HCEC 1CT (cell line): ENCODE measurements around the gene BRAT1.

Source experiments
- DNase-seq: peaks from one replicate; pipeline ENCODE4 v3.0.0-alpha.2; 2017

The BRAT1 gene

GRCh38 chr7:2509298-2509906 is 45.9 kb downstream of the BRAT1 start:
- DNase-seq = no peak

GRCh38 chr7:2508327-2509215 is 46.8 kb downstream of the BRAT1 start:
- DNase-seq = no peak

GRCh38 chr7:2507917-2508306 is 47.4 kb downstream of the BRAT1 start:
- no peak for DNase-seq

- DNase-seq = no peak
Measured at GRCh38 chr7:2507208-2507916, 48.0 kb downstream of the BRAT1 start.

- DNase-seq = no peak
Measured at GRCh38 chr7:2505401-2505800, 49.9 kb downstream of the BRAT1 start.

GRCh38 chr7:2504889-2505375 is 50.4 kb downstream of the BRAT1 start:
- no peak for DNase-seq

GRCh38 chr7:2504128-2504888 is 51.0 kb downstream of the BRAT1 start:
- DNase-seq = no peak

- no peak for DNase-seq
Measured at GRCh38 chr7:2503056-2503941, 52.0 kb downstream of the BRAT1 start.

GRCh38 chr7:2502647-2502966 is 52.7 kb downstream of the BRAT1 start:
- no peak for DNase-seq

GRCh38 chr7:2501947-2502646 is 53.2 kb downstream of the BRAT1 start:
- DNase-seq = no peak

GRCh38 chr7:2500701-2501100 is 54.6 kb downstream of the BRAT1 start:
- DNase-seq = no peak

GRCh38 chr7:2499719-2500430 is 55.4 kb downstream of the BRAT1 start:
- no peak for DNase-seq

- no peak for DNase-seq
Measured at GRCh38 chr7:2499181-2499580, 56.1 kb downstream of the BRAT1 start.

GRCh38 chr7:2498708-2499107 is 56.6 kb downstream of the BRAT1 start:
- no peak for DNase-seq

- no peak for DNase-seq
Measured at GRCh38 chr7:2497500-2498336, 57.6 kb downstream of the BRAT1 start.

- no peak for DNase-seq
Measured at GRCh38 chr7:2497065-2497464, 58.3 kb downstream of the BRAT1 start.

GRCh38 chr7:2496375-2496774 is 58.9 kb downstream of the BRAT1 start:
- DNase-seq = no peak

GRCh38 chr7:2495418-2496299 is 59.7 kb downstream of the BRAT1 start:
- no peak for DNase-seq
